ENCODE data around the gene RFC1.

The RFC1 gene

DNA sequence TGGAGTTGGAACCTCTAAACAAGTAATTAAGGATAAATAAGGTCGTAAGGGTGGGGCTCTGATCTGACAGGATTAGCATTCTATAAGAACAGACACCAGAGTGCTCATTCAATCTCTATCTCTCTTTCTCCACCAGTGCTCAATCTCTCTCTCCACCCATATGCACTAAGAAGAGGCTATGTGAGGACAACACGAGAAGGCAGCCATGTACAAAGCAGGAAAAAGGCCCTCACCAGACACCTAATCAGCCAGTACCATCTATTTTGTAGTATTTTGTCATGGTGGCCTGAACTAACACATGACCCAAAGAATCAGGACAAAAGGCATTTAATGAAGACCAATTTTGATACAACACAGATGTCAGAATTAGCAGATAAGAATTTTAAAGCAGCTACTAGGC, 16.8 kb downstream of the RFC1 start:
- DNase-seq (ENCODE audit: insufficient read length, low spot score) = no peak
- TF ChIP-seq, protein P1, sequence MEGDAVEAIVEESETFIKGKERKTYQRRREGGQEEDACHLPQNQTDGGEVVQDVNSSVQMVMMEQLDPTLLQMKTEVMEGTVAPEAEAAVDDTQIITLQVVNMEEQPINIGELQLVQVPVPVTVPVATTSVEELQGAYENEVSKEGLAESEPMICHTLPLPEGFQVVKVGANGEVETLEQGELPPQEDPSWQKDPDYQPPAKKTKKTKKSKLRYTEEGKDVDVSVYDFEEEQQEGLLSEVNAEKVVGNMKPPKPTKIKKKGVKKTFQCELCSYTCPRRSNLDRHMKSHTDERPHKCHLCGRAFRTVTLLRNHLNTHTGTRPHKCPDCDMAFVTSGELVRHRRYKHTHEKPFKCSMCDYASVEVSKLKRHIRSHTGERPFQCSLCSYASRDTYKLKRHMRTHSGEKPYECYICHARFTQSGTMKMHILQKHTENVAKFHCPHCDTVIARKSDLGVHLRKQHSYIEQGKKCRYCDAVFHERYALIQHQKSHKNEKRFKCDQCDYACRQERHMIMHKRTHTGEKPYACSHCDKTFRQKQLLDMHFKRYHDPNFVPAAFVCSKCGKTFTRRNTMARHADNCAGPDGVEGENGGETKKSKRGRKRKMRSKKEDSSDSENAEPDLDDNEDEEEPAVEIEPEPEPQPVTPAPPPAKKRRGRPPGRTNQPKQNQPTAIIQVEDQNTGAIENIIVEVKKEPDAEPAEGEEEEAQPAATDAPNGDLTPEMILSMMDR (IDR thresholded peaks at IDR 0.05; ENCODE audit: insufficient read depth, missing control alignments) = no peak
- no peak for FAIRE-seq

DNA sequence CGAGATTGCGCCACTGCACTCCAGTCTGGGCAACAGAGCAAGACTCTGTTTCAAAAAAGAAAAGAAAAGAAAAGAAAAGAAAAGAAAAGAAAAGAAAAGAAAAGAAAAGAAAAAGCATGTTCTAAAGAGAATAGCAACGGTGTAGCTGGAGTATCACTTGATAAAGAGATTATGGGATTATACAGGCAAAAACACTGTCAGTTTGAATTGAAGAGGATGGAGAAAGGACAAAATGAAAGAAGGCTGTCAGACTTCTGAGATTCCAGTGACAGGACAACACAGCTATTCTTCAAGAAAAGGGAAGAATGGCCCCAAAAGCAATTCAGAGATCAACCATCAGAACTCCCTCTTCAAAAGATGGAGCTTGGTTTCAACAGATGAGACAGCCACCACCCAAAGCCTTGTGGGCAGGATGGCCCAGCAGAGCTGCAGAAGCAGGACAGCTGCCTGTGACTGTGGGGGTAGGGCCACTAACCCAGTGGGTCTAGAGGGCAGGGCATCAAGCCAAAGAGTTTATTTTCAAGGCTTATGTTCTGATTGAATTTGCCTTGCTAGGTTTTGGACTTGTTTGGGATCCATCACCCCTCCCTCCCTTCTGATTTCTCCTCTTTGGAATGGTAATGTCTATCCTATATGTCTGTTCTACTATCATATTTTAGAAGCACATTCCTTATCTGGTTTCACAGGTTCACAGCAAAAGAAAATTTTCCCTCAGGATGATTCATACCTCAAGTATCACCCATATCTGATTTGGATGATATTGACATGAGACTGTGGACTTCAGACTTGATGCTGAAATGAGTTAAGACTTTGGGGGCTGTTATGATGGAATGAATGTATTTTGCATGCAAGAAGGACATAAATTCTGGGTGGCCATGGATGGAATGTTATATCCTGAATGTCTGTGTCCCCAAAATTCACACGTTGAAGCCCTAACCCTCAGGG, 17.5 kb downstream of the RFC1 start:
- FAIRE-seq = peak; percentile 63
- DNase-seq (ENCODE audit: insufficient read length, low spot score) = no peak
- TF ChIP-seq, protein P1 (IDR thresholded peaks at IDR 0.05; ENCODE audit: insufficient read depth, missing control alignments) = no peak

- TF ChIP-seq, protein P1 (IDR thresholded peaks at IDR 0.05; ENCODE audit: insufficient read depth, missing control alignments) = no peak
- DNase-seq (ENCODE audit: insufficient read length, low spot score) = no peak
- FAIRE-seq = peak; percentile 90
Observed at GRCh38 chr4:39346856-39347519, 19.2 kb downstream of the RFC1 start.

GRCh38 chr4:39342731-39343130, 23.4 kb downstream of the RFC1 start:
- no peak for DNase-seq (ENCODE audit: insufficient read length, low spot score)
- peak; percentile 94 for FAIRE-seq
- TF ChIP-seq, protein P1 (IDR thresholded peaks at IDR 0.05; ENCODE audit: insufficient read depth, missing control alignments) = no peak

- DNase-seq (ENCODE audit: insufficient read length, low spot score) = no peak
- peak; percentile 91 for FAIRE-seq
- TF ChIP-seq, protein P1 (IDR thresholded peaks at IDR 0.05; ENCODE audit: insufficient read depth, missing control alignments) = no peak
Observed at GRCh38 chr4:39341075-39341725, 25.0 kb downstream of the RFC1 start.

- FAIRE-seq (peak; percentile 41), DNase-seq (ENCODE audit: insufficient read length, low spot score) (no peak)
- TF ChIP-seq, protein P1 (IDR thresholded peaks at IDR 0.05; ENCODE audit: insufficient read depth, missing control alignments) = no peak
Observed at GRCh38 chr4:39339968-39340367, 26.2 kb downstream of the RFC1 start.

Measured in D721Med (cell line).